GM23338 (cell line): ENCODE results near the gene PRMT3. TPM values are rescaled to one million over a fixed set of nuclear protein-coding genes. Genes with fewer than 3 reads are reported as not detected.

Source experiments
- ATAC-seq: fragments of 200-7000 bp; cut with Tn5 transposase; 3 replicates; pipeline ENCODE4 v1.9.1; 2020
- DNase-seq: peaks from one replicate; pipeline ENCODE4 v3.0.0-alpha.2; 2015; ENCODE audit warnings: low spot score
- H2AFZ ChIP-seq: fragments of 200-600 bp; sonication (generic); 2 replicates; pipeline ENCODE4 v1.8.0; 2016; ENCODE audit warnings: antibody characterized with exemption, mild to moderate bottlenecking, moderate library complexity
- H3F3A ChIP-seq: fragments of 200-600 bp; sonication (generic); replicated peaks from 2 replicates; pipeline ENCODE4 v1.8.0; 2017; ENCODE audit warnings: antibody characterized with exemption, mixed run types, low read depth
- H3K27ac ChIP-seq: fragments of 200-600 bp; sonication (generic); 2 replicates; pipeline ENCODE4 v1.6.1; 2016; ENCODE audit warnings: low read depth
- H3K27me3 ChIP-seq: fragments of 200-600 bp; sonication (generic); 2 replicates; pipeline ENCODE4 v1.8.0; 2016; ENCODE audit warnings: mild to moderate bottlenecking, mixed run types, moderate library complexity; ENCODE audit not compliant: insufficient read depth
- H3K36me3 ChIP-seq: fragments of 200-600 bp; sonication (generic); 2 replicates; pipeline ENCODE4 v1.8.0; 2016; ENCODE audit warnings: mild to moderate bottlenecking; ENCODE audit not compliant: insufficient read depth
- H3K4me1 ChIP-seq: fragments of 200-600 bp; sonication (generic); 2 replicates; pipeline ENCODE4 v1.8.0; 2016; ENCODE audit warnings: mild to moderate bottlenecking, moderate library complexity; ENCODE audit not compliant: insufficient read depth
- H3K4me2 ChIP-seq: fragments of 200-600 bp; sonication (generic); 2 replicates; pipeline ENCODE4 v1.7.1; 2017; ENCODE audit warnings: mixed run types
- H3K4me3 ChIP-seq: fragments of 200-600 bp; sonication (generic); 2 replicates; pipeline ENCODE4 v1.6.1; 2016; ENCODE audit warnings: mixed run types
- H3K79me2 ChIP-seq: fragments of 200-600 bp; sonication (generic); replicated peaks from 2 replicates; pipeline ENCODE4 v1.8.0; 2017; ENCODE audit warnings: mild to moderate bottlenecking; ENCODE audit not compliant: insufficient read depth
- H3K9me2 ChIP-seq: fragments of 200-600 bp; sonication (generic); 2 replicates; pipeline ENCODE4 v1.8.0; 2017; ENCODE audit not compliant: insufficient read depth
- H4K20me1 ChIP-seq: fragments of 200-600 bp; sonication (generic); replicated peaks from 2 replicates; pipeline ENCODE4 v1.8.0; 2017; ENCODE audit warnings: mild to moderate bottlenecking; ENCODE audit not compliant: insufficient read depth
- H3K27ac Mint-ChIP-seq: 2 replicates; pipeline ENCODE4 v1.8.0; 2020; ENCODE audit warnings: inconsistent platforms, mild to moderate bottlenecking, moderate library complexity, mixed read lengths
- H3K27me3 Mint-ChIP-seq: 3 replicates; pipeline ENCODE4 v1.8.0; 2022; ENCODE audit warnings: low read depth, mild to moderate bottlenecking, moderate library complexity, mixed read lengths, inconsistent platforms; ENCODE audit not compliant: insufficient read depth, poor library complexity
- H3K36me3 Mint-ChIP-seq: 3 replicates; pipeline ENCODE4 v1.8.0; 2021; ENCODE audit warnings: low read depth, mild to moderate bottlenecking, inconsistent platforms, moderate library complexity, mixed read lengths
- H3K4me1 Mint-ChIP-seq: 3 replicates; pipeline ENCODE4 v1.8.0; 2020; ENCODE audit warnings: mild to moderate bottlenecking, inconsistent platforms, mixed read lengths
- H3K4me3 Mint-ChIP-seq: 3 replicates; pipeline ENCODE4 v1.8.0; 2021; ENCODE audit warnings: moderate library complexity, mild to moderate bottlenecking, inconsistent platforms, mixed read lengths
- H3K9me3 Mint-ChIP-seq: 3 replicates; pipeline ENCODE4 v1.8.0; 2020; ENCODE audit warnings: moderate library complexity, mild to moderate bottlenecking, inconsistent platforms, mixed read lengths
- ETS1 ChIP-seq: IDR thresholded peaks from 2 replicates; pipeline ENCODE4 v1.6.1; 2016; ENCODE audit warnings: antibody characterized with exemption
- EZH2 ChIP-seq: fragments of 200-600 bp; sonication (generic); IDR thresholded peaks from one replicate; pipeline ENCODE4 v1.8.0; 2017; ENCODE audit warnings: antibody characterized with exemption, mild to moderate bottlenecking, low read depth; ENCODE audit not compliant: unreplicated experiment
- EZH2phosphoT487 ChIP-seq: fragments of 200-600 bp; sonication (generic); IDR thresholded peaks from one replicate; pipeline ENCODE4 v1.8.1; 2018; ENCODE audit warnings: antibody characterized with exemption; ENCODE audit not compliant: unreplicated experiment
- POLR2AphosphoS5 ChIP-seq: IDR thresholded peaks from 2 replicates; pipeline ENCODE4 v1.6.1; 2016; ENCODE audit warnings: antibody characterized with exemption, low read depth
- REST ChIP-seq: IDR thresholded peaks from one replicate; pipeline ENCODE4 v1.6.1; 2018; ENCODE audit warnings: antibody characterized with exemption; ENCODE audit not compliant: unreplicated experiment
- STAT1 ChIP-seq: IDR thresholded peaks from one replicate; pipeline ENCODE4 v1.6.1; 2016; ENCODE audit warnings: antibody characterized with exemption; ENCODE audit not compliant: unreplicated experiment
- ZNF114 ChIP-seq: fragments of 250-450 bp; sonication (Bioruptor Pico); IDR thresholded peaks from 2 replicates; pipeline ENCODE4 v1.5.0; 2020; ENCODE audit warnings: mild to moderate bottlenecking, moderate library complexity
- ZNF331 ChIP-seq: fragments of 250-450 bp; sonication (Bioruptor Pico); IDR thresholded peaks from 2 replicates; pipeline ENCODE4 v1.5.0; 2020; ENCODE audit warnings: low read depth, mild to moderate bottlenecking, moderate library complexity
- polyA plus RNA-seq: library from polyadenylated mRNA; unstranded; fragments of >200 nt; fragmentation: Nextera tagmentation; extraction: Ambion mirVana; gene quantifications from 2 replicates; pipeline ENCODE4 v1.2.1, GENCODE V29; 2016
- total RNA-seq: library from RNA; depleted of rRNA; stranded (reverse); fragments of >200 nt; shearing (Covaris generic); gene quantifications from 2 replicates; pipeline ENCODE4 v1.2.3, GENCODE V29; 2014
- TF ChIP-seq, protein P1 (sequence below): fragments of 250-450 bp; sonication (Bioruptor Pico); IDR thresholded peaks from 2 replicates; pipeline ENCODE4 v1.5.0; 2020; ENCODE audit warnings: mild to moderate bottlenecking, moderate library complexity
- TF ChIP-seq, protein P2 (sequence below), 2 experiments: fragments of 200-600 bp in 1 of 2; sonication (generic) in 1 of 2; conservative IDR thresholded peaks; 2 replicates each; pipeline versions ENCODE4 v1.5.1 to v1.6.1; 2016 to 2017; ENCODE audit warnings: antibody characterized with exemption in 2 of 2, low read depth in 2 of 2, mild to moderate bottlenecking in 2 of 2, moderate library complexity in 1 of 2

Gene PRMT3
- total and polyA plus RNA-seq, 2 experiments from 2014 or later = 19.0 to 35.0 TPM

DNA sequence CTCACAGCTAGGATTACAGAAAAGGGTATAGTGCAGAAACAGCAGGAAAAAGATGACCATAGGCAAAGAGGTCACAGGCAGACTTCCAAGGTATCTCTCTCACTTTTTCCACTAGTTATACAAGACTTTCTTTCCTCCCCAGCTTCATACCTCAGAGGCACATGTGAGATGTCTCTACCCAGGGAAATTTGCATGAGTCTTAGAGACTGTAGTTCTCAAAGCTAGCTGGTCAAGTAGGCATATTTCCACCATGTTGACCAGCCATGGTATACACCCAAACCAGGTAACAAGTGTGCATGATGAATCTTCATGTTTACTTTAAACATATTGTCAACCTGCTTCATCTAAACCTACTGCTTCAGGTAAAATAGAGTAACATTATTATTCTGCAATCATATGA lies 27.9 kb downstream of the PRMT3 start:
- H3K4me1 ChIP-seq = no peaks in the 10 kb centered on the region
- H3K27ac ChIP-seq = no peak overlapping the region
- no peak overlapping the region for H3K4me3 ChIP-seq
- no peaks in the 10 kb centered on the region for H3K4me1 Mint-ChIP-seq
- no peaks in the 10 kb centered on the region for H3K9me3 Mint-ChIP-seq
- no peaks in the 10 kb centered on the region for H3K36me3 Mint-ChIP-seq
- H4K20me1 ChIP-seq = peaks cover 5% of the 10 kb centered on the region; the same call in 1 of the 2 replicates
- DNase-seq = no peak
- H3K79me2 ChIP-seq = no peaks in the 10 kb centered on the region
- H3F3A ChIP-seq = no peaks in the 10 kb centered on the region
- H3K4me2 ChIP-seq = no peak overlapping the region
- H3K27ac Mint-ChIP-seq = no peak overlapping the region
- no peak overlapping the region for H2AFZ ChIP-seq
- H3K4me3 Mint-ChIP-seq = no peak overlapping the region
- H3K36me3 ChIP-seq = no peaks in the 10 kb centered on the region
- peaks cover 2% of the 10 kb centered on the region for H3K27me3 Mint-ChIP-seq
- ATAC-seq = no peak
- TF ChIP-seq EZH2 = no peak
- no peak for TF ChIP-seq ZNF114
- TF ChIP-seq ETS1 = no peak
- TF ChIP-seq, protein P1, sequence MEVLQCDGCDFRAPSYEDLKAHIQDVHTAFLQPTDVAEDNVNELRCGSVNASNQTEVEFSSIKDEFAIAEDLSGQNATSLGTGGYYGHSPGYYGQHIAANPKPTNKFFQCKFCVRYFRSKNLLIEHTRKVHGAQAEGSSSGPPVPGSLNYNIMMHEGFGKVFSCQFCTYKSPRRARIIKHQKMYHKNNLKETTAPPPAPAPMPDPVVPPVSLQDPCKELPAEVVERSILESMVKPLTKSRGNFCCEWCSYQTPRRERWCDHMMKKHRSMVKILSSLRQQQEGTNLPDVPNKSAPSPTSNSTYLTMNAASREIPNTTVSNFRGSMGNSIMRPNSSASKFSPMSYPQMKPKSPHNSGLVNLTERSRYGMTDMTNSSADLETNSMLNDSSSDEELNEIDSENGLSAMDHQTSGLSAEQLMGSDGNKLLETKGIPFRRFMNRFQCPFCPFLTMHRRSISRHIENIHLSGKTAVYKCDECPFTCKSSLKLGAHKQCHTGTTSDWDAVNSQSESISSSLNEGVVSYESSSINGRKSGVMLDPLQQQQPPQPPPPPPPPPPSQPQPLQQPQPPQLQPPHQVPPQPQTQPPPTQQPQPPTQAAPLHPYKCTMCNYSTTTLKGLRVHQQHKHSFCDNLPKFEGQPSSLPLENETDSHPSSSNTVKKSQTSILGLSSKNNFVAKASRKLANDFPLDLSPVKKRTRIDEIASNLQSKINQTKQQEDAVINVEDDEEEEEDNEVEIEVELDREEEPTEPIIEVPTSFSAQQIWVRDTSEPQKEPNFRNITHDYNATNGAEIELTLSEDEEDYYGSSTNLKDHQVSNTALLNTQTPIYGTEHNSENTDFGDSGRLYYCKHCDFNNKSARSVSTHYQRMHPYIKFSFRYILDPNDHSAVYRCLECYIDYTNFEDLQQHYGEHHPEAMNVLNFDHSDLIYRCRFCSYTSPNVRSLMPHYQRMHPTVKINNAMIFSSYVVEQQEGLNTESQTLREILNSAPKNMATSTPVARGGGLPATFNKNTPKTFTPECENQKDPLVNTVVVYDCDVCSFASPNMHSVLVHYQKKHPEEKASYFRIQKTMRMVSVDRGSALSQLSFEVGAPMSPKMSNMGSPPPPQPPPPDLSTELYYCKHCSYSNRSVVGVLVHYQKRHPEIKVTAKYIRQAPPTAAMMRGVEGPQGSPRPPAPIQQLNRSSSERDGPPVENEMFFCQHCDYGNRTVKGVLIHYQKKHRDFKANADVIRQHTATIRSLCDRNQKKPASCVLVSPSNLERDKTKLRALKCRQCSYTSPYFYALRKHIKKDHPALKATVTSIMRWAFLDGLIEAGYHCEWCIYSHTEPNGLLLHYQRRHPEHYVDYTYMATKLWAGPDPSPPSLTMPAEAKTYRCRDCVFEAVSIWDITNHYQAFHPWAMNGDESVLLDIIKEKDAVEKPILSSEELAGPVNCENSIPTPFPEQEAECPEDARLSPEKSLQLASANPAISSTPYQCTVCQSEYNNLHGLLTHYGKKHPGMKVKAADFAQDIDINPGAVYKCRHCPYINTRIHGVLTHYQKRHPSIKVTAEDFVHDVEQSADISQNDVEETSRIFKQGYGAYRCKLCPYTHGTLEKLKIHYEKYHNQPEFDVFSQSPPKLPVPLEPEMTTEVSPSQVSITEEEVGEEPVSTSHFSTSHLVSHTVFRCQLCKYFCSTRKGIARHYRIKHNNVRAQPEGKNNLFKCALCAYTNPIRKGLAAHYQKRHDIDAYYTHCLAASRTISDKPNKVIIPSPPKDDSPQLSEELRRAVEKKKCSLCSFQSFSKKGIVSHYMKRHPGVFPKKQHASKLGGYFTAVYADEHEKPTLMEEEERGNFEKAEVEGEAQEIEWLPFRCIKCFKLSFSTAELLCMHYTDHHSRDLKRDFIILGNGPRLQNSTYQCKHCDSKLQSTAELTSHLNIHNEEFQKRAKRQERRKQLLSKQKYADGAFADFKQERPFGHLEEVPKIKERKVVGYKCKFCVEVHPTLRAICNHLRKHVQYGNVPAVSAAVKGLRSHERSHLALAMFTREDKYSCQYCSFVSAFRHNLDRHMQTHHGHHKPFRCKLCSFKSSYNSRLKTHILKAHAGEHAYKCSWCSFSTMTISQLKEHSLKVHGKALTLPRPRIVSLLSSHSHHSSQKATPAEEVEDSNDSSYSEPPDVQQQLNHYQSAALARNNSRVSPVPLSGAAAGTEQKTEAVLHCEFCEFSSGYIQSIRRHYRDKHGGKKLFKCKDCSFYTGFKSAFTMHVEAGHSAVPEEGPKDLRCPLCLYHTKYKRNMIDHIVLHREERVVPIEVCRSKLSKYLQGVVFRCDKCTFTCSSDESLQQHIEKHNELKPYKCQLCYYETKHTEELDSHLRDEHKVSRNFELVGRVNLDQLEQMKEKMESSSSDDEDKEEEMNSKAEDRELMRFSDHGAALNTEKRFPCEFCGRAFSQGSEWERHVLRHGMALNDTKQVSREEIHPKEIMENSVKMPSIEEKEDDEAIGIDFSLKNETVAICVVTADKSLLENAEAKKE (CRISPR knock-in tag) = no peak
- no peak for TF ChIP-seq ZNF331
- TF ChIP-seq POLR2AphosphoS5 = no peak
- TF ChIP-seq EZH2phosphoT487 = no peak
- TF ChIP-seq STAT1 = no peak
- TF ChIP-seq REST = no peak
- TF ChIP-seq, protein P2, sequence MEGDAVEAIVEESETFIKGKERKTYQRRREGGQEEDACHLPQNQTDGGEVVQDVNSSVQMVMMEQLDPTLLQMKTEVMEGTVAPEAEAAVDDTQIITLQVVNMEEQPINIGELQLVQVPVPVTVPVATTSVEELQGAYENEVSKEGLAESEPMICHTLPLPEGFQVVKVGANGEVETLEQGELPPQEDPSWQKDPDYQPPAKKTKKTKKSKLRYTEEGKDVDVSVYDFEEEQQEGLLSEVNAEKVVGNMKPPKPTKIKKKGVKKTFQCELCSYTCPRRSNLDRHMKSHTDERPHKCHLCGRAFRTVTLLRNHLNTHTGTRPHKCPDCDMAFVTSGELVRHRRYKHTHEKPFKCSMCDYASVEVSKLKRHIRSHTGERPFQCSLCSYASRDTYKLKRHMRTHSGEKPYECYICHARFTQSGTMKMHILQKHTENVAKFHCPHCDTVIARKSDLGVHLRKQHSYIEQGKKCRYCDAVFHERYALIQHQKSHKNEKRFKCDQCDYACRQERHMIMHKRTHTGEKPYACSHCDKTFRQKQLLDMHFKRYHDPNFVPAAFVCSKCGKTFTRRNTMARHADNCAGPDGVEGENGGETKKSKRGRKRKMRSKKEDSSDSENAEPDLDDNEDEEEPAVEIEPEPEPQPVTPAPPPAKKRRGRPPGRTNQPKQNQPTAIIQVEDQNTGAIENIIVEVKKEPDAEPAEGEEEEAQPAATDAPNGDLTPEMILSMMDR (conservative IDR thresholded peaks at IDR 0.05; ENCODE audit: low read depth in 2 of 2) = no peak
- no peaks in the 10 kb centered on the region for H3K27me3 ChIP-seq
- no peaks in the 10 kb centered on the region for H3K9me2 ChIP-seq
